22Rv1 (cell line): Measurements from ENCODE around the gene FAM78A.

Experiments used
- H3K27ac ChIP-seq: fragments of 450-650 bp; 2 replicates; pipeline ENCODE4 v1.5.1; 2017
- ZFX ChIP-seq: fragments of 450-650 bp; IDR thresholded peaks from 2 replicates; pipeline ENCODE4 v1.6.1; 2017; ENCODE audit warnings: antibody characterized with exemption, borderline replicate concordance
- TF ChIP-seq, protein P1 (sequence below): fragments of 450-650 bp; IDR thresholded peaks from 2 replicates; pipeline ENCODE4 v1.5.1; 2017; ENCODE audit warnings: mild to moderate bottlenecking

The FAM78A gene

DNA sequence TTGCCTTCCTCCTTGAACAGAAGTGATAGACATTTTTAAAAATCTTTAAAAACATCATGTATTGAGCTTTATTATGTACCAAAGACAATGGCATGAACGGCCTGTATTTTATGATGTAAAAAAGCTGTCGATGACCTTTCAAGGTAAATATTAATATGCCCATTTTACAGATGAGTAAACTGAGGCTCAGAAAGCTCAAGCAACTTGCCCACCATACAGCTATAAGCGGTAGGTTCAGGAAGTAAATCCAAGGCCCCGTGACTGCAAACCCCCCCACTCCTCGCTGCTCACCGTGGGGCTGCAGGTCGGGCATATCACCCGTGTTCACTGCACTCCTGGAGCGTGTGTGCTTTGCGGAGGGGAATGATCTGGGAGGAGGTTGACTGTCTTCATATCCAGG, 16.6 kb upstream of the FAM78A start:
- TF ChIP-seq ZFX = no peak
- TF ChIP-seq, protein P1, sequence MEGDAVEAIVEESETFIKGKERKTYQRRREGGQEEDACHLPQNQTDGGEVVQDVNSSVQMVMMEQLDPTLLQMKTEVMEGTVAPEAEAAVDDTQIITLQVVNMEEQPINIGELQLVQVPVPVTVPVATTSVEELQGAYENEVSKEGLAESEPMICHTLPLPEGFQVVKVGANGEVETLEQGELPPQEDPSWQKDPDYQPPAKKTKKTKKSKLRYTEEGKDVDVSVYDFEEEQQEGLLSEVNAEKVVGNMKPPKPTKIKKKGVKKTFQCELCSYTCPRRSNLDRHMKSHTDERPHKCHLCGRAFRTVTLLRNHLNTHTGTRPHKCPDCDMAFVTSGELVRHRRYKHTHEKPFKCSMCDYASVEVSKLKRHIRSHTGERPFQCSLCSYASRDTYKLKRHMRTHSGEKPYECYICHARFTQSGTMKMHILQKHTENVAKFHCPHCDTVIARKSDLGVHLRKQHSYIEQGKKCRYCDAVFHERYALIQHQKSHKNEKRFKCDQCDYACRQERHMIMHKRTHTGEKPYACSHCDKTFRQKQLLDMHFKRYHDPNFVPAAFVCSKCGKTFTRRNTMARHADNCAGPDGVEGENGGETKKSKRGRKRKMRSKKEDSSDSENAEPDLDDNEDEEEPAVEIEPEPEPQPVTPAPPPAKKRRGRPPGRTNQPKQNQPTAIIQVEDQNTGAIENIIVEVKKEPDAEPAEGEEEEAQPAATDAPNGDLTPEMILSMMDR = no peak
- no peak overlapping the region for H3K27ac ChIP-seq

DNA sequence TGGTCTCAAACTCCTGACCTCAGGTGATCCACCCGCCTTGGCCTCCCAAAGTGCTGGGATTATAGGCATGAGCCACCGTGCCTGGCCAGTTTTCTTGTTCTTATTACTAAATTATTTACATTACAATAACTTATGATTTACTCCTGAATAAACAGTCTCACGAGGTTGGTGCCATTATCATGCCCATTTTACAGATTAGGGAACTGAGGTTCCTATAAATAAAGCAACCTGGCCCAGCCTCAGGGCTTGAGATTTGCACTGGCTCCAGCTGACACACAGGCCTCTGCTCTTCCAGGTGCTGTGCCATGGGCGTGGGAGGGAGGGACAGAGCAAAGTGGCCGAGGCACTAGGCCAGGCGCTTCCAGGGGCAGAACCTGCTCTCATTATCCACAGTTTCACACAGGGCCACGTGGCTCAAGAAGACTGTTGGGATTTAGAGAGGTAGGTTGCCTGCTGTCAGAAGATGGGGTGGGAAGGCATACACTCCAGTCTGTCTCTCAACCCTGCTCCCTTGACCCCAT, 15.5 kb upstream of the FAM78A start:
- TF ChIP-seq, protein P1 = no peak
- no peak for TF ChIP-seq ZFX
- H3K27ac ChIP-seq = no peak overlapping the region

DNA sequence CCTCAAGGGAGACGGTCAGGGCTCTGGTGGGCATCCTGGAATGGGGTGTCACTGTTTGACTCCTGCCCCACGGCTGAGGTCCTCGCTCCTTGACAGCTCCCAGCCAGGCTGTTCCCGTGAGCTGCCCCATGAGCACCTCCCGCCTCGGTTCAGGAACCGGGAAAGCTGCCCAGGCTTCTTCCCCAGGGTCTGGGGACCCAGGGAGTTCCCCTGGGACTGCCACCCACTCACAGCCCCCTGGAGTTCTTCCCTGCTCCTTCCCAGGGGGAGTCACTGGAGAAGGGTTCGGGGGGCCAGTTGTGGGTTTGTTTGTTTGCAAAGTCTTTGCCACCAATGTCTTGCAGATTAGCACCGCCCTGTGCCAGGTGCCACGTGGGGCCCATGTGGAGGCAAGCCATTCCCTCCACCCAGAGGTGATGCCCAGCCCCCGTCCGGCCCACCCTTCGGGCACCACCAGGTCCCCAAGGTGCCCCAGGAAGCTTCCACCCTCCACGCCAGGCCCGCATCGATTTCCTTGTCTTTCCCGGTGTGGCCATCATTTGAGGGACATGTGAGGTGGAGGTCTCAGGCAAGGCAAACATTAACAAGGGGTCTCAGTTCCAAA, 14.6 kb upstream of the FAM78A start:
- H3K27ac ChIP-seq = no peak overlapping the region
- no peak for TF ChIP-seq ZFX
- TF ChIP-seq, protein P1 = no peak

DNA sequence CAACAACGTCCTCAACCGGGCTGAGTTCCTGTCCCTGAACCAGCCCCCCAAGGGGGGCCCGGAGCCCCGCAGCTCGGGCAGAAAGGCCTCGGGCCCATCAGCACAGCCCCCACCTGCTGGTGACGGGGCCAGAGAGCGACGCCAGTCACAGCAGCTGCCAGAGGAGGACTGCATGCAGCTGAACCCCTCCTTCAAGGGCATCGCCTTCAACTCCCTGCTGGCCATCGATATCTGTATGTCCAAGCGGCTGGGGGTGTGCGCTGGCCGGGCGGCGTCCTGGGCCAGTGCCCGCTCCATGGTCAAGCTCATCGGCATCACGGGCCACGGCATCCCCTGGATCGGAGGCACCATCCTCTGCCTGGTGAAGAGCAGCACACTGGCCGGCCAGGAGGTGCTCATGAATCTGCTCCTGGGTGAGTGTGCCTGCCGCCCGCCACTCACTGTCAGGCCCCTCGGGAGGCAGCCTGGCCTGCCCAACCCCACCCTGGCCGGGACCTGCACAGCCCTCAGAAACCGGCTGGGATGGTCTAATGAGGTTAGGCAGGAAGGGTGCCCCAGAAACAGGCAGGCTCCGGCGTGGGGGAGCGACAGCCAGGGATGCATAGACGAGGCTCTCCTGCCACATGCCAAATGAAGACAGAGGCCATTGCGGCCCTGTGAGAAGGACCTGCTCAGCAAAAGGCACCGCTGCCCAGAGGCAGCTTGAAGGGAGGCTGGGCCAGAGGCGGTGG, 13.9 kb upstream of the FAM78A start:
- TF ChIP-seq, protein P1 = no peak
- TF ChIP-seq ZFX = no peak
- no peak overlapping the region for H3K27ac ChIP-seq

DNA sequence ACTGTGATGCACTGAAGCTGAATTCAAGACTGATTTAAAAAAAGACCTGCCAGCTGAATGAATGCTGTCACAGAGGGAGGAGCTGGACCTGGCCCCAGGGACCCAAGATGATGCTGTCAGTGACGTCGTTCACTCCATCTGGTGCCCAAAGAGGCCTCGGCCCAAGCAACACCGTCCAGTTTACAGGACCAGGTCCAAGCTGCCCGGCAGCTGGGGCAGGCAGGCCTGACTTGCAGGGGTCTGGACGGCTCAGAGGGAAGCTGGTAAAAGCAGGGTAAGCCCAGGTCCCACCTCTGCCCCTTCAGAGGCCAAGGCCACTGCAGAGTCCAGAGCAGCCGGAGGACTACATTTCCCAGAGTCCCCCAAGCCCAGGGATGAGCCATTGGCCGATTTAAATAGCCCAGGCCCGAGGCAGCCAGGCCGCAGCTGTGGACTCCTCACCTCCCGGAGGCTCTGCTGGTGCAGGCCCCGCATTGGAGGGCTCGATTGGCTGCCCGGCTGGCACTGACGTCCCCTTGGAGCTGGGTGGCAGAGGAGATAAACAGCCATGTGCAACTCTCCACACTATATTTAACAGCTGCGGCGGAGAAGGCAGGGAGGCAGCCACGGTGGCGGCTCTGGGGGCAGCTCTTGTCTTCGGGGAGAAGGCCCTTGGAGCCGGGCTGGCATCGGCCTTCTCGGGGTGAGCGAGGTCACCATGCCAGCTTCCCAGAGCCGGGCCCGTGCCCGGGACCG, 13.2 kb upstream of the FAM78A start, which contains the start of gene PLPP7:
Gene PLPP7 (plus strand): TSS at position 423 of the 735 bp plus-strand sequence. CDS start 275 bp downstream, at position 698.
- H3K27ac ChIP-seq = no peak within 1 kb of the TSS

DNA sequence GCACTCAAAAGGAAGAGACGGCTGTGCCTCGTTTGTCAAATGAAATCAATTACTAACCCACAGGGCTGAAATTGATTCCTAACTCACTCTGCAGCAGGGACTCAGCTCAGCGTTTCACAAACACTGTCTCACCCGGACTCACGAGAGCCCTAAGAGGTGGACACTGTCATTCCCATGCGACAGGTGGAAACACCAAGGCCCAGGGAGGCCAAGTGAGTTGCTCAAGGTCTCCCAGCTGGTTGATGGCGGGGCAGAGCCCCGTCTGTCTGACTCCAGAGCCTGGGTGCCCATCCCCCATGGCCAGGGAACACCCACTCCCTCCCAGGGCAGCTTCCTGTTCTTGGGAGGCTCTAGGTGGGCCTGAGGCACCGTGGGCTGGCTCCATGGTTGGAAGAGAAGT, 11.9 kb upstream of the FAM78A start:
- H3K27ac ChIP-seq = no peak overlapping the region

More for the DNA sequence above, 13.2 kb upstream of the FAM78A start, which contains the start of gene PLPP7:
- TF ChIP-seq, protein P1 = no peak
- TF ChIP-seq ZFX = no peak

More for the DNA sequence above, 11.9 kb upstream of the FAM78A start:
- TF ChIP-seq, protein P1 = no peak
